ENCODE data around the gene SNRNP48.

DNA sequence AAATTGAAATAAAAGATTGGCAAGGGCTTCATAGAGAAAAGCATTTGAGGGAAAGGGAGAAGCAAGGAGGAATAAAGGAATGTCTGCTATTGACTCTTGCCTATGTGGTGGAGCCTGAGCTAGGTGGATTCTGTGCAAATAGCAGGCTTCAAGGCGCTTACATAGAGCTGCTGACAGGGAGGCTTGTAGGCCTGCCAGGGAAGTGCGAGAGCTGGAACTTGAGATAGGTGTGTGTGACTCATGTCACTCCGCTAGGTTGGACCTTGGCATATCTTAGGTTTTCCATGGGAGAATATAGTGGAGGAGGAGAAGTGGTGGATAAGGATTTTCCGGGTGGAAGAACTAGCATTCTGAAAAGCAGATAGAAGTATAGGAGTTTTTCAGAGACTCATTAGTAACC, 14.0 kb downstream of the SNRNP48 start:
- TF ChIP-seq, protein P1, sequence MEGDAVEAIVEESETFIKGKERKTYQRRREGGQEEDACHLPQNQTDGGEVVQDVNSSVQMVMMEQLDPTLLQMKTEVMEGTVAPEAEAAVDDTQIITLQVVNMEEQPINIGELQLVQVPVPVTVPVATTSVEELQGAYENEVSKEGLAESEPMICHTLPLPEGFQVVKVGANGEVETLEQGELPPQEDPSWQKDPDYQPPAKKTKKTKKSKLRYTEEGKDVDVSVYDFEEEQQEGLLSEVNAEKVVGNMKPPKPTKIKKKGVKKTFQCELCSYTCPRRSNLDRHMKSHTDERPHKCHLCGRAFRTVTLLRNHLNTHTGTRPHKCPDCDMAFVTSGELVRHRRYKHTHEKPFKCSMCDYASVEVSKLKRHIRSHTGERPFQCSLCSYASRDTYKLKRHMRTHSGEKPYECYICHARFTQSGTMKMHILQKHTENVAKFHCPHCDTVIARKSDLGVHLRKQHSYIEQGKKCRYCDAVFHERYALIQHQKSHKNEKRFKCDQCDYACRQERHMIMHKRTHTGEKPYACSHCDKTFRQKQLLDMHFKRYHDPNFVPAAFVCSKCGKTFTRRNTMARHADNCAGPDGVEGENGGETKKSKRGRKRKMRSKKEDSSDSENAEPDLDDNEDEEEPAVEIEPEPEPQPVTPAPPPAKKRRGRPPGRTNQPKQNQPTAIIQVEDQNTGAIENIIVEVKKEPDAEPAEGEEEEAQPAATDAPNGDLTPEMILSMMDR (conservative IDR thresholded peaks at IDR 0.05 in 1 of 2, IDR thresholded peaks at IDR 0.05 in 1 of 2; ENCODE audit: extremely low read depth in 1 of 2, insufficient read depth in 1 of 2, low read depth in 1 of 2, low read length in 2 of 2) = no peak
- no peak for TF ChIP-seq EZH2 (IDR thresholded peaks at IDR 0.05; ENCODE audit: borderline replicate concordance, low read length)
